ENCODE data around the gene PDE11A. TPM values are rescaled to one million over a fixed set of nuclear protein-coding genes. Genes with fewer than 3 reads are reported as not detected.

The PDE11A gene
- total RNA-seq, 1 donor from 2014 or later: not detected

GRCh38 chr2:177618255-177619253, 454.0 kb downstream of the PDE11A start:
- peak; percentile 95 for ATAC-seq

DNA sequence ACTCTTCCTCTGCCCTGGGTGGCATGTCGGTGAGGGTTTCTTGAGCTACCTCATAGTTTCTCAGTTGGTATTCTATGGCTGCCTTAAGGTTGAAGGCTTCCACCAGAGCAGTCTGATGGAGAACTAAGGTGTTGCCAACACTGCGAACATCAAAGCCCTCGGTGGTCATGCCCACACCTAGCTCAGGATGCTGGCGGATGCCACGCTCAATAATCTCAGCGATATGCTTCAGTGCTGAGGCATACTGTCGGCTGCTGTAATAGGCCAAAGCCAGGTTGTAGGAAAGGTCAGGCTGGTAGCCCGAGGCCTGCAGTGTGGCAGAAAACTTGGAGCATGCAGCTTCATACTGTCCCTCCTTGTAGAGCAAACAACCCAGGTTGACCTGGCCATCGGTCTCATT, 454.7 kb downstream of the PDE11A start:
- no peak for ATAC-seq

DNA sequence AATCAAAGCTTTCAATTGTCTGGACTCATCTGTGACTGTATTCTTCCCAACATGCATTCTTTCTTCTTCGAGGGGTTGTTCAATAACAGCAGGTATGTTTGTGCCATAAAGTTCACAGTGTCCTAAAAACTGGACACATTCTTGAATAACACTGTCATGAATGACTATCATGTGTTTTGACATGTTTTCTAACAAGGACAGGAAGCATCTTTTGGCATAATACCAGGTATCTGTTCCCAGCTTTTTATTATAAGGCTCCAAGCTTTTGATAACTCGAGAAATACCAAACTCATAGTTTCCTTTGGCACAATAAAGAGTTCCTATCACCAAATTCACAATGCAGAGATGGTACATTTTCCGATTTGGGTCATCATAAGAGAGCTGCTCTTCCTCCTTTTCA, 455.8 kb downstream of the PDE11A start:
- no peak for ATAC-seq

GRCh38 chr2:177616066-177616465, 456.5 kb downstream of the PDE11A start:
- no peak for ATAC-seq

DNA sequence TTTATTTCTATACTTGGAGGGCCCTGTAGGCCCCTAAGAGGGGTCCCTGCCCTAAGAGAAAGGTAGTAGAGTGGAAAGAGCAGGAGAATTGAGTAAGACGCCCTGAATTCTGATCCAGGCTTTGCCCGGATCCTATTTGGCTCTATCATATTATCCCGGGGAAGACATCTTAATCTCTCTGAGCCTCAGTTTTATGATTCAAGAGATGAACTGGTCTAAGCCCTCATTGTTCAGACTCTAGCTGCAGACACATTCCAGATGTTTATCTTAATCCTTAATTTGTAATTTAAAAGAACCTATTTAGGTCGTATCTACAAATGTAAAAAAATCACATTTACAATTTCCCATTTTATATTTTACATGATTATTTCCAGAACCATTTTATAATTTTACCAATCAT, 459.9 kb downstream of the PDE11A start:
- no peak for ATAC-seq

DNA sequence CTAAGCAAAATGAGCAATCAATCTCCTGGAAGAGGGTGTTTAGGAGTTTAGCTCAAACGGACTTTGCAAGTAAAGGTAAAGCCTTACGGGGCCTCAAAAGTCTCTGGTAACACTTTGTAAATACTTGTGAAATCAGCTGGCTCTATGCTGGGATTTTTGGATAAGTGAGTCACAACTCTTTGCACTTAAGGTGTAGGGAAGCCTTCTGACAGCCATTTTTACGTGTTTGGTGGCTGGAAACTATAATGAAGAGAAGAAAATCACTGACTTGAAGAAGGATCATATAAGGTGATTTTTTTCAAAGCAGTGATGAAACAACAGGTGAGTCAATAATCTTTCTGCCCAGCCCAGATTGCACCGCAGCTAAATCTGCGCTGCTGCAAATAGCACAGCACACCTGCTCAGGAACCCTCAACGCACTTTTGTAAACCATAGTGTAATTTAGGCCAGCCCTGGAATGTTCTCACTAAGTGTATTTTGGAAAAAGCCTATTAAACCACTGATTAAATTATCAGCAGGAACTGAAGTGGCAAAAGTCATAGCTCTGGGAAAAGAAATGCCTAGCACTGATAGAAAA, 461.2 kb downstream of the PDE11A start:
- ATAC-seq: peak; percentile 75

- no peak for ATAC-seq
These were observed 461.8 kb downstream of the PDE11A start for GRCh38 chr2:177610813-177611212.

- no peak for ATAC-seq
These were observed 465.9 kb downstream of the PDE11A start for GRCh38 chr2:177606636-177607035.

DNA sequence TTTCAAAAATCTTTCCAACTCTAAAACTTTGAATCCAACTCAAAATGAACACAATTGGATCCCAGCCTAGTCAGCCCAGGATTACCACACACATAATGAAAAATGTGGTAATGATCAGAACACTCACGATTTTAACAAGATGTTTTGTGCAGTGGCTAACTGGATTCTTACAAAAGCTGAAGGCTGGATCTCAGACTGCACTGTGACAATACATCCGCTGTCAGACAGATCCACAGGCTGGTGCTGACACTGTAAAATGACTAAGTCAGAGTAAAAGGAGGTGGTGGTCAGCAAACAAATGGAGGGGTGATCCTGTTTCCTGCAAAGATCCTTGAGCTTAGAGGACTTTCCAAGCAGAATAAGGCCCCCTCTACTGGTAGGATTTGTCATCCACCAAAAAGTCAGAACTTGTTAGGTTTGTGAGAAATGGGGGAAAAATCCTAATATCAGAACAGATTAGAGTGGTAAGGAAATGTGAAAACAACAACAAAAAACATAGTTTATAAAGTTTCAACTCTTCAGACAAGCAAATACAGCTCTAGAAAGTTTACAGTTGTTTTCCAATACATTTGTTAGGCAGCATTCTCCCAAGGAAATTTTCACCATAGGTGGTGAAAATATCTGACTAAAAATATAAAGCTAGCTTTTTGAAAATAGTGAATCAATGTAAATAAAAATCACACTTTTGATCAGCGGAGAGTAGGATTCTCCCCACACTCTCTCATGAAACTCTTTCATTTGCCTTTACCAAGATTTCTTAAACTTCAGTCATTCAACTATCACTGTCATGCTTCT, 468.1 kb downstream of the PDE11A start:
- no peak for ATAC-seq

- ATAC-seq: no peak
These were observed 468.8 kb downstream of the PDE11A start for GRCh38 chr2:177603768-177604167.

GRCh38 chr2:177603181-177603580, 469.4 kb downstream of the PDE11A start:
- no peak for ATAC-seq

DNA sequence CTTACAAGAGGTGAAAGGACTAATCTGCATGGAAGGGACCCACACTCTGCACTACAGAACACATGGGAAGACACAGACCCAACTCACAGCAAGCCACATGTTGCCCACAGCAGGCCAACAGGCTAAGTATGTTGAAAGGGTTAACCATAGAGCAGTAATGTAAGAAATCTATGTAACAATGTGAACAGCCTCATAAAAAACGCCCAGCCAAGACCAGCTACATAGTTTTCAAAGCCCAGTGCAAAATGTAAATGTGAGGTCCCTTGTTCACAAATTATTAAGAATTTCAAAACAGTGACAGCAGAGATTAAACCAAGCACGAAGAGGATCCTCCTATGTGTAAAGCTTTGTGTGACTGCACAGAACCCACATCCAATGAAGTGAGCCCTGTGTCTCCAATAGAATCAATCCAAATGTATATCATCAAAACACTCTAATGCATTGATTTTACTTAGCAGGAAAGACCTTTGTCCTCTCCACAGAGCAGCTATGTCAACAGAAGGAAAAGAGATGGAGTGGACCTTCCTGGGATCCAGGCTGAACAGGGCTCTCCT, 469.9 kb downstream of the PDE11A start:
- ATAC-seq: no peak

- no peak for ATAC-seq
These were observed 471.7 kb downstream of the PDE11A start for GRCh38 chr2:177600917-177601316.

- ATAC-seq: no peak
These were observed 472.6 kb downstream of the PDE11A start for GRCh38 chr2:177599956-177600355.

- no peak for ATAC-seq
These were observed 473.4 kb downstream of the PDE11A start for GRCh38 chr2:177599139-177599688.

DNA sequence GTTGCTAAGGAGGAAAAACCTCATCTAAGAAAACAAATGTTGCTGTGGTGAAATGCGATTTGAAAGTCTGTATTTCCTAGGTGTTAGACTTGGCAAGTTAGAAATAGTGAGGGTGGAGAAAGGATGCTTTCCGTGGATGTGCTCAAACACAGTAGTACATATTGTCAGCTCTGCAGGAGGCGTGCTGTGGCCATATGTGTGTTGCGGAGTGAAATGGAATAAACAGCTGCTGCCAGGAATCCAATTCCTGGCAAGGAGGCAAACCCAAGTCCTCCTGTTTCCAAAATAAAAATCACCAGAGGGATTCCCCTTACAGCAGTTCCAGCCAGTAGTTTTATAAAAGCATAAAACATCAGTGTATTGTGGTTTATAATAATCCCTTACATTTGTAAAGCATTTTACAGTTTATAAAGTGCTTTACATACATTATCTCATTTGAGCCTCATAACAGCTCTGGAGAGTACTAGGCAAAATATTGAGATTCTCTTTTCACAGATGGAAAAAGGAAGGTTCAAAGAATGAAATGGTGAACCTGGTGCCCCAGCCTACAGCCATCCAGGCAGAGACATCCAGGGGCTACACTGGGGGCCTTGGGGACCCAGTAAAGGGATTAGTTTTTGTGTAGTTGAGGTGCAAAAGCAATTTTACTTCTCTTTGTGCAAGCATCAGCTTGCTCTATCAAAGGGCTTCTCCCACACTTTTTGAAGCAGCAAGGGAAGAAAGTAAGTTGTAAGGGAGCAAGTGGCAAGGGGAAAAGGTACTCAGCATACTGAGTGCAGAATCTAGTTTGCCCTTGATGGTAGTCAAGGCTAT, 474.0 kb downstream of the PDE11A start:
- no peak for ATAC-seq

- no peak for ATAC-seq
These were observed 474.8 kb downstream of the PDE11A start for GRCh38 chr2:177597759-177598158.

DNA sequence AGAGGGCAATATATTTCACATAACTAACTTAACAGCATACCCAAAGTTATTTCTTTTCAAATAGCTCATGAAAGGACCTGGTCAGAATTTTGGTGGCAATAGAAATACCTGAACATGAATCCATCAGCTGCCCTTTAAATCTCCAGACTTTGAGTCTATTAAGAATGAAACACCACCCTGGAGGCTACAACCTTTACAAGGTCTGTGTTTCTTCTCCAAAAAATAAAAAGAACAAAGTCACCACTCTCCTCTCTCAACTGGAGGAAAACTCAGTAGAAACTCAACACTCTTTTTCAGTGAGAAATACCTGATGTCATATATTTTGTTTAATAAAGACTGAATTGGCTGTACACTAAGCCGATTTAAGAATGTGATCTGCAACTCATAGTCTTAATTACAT, 475.7 kb downstream of the PDE11A start:
- ATAC-seq: no peak

DNA sequence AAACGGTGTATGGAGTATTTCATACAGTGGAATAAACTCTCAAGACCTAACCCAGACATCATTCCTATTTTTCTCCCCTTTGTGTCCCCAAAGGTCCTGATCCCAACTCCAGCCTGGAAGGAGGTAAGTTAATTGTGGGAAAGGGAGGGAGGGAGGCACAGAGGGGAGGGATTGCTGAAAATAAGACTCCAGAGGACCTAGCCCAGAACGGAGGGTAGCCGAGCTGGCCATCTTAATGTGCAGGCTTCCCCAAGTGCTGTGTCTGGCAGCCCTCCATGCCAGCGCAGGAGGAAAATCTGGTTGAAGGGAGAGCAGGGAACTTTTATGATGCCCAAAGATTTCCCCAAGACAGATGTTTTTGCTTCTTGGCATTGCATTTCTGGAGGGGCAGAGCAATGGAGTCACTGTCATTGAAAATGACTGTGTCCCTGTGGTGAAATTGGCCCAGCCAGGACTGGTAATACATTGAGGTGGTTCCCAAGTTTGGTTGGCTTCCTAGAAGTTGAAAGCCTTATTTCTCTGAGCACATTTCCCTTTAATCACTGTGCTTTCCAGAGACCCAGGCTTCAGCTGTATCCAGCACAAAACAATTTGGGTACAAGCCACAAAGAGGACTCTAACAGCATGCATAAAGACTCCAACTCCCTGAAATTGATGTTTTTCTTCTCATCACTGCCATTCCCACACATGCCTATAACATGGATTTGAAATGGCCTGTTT, 477.3 kb downstream of the PDE11A start:
- no peak for ATAC-seq

DNA sequence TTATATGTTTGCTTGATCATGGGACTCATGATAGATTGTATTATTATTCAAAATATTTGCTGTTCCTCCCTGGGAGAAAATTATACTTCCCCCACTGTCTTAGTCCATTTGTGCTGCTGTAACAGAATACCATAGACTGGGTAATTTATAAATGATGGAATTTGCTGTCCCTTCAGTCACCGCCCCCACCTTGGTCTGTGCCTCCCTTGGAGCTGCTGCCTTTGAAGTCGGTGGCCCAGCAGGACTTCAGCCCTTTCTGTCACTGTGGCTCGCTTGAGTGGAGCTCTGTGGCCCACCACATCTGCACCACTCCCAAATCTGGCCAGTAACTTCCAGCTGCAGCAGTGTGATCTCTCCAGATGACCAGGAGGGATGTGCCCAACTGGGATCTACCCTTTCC, 479.2 kb downstream of the PDE11A start:
- no peak for ATAC-seq

- ATAC-seq: no peak
These were observed 479.6 kb downstream of the PDE11A start for GRCh38 chr2:177592945-177593344.

Data from esophagus mucosa (tissue), 1 donor.